GM18519 (cell line): ENCODE results near the gene EXOC3L2.

Experiments
- ATAC-seq: cut with Tn5 transposase; IDR thresholded peaks from one replicate; pipeline ENCODE4 v1.9.1; 2021; ENCODE audit warnings: mild to moderate bottlenecking, moderate library complexity; ENCODE audit not compliant: unreplicated experiment, low FRiP score

Gene EXOC3L2

DNA sequence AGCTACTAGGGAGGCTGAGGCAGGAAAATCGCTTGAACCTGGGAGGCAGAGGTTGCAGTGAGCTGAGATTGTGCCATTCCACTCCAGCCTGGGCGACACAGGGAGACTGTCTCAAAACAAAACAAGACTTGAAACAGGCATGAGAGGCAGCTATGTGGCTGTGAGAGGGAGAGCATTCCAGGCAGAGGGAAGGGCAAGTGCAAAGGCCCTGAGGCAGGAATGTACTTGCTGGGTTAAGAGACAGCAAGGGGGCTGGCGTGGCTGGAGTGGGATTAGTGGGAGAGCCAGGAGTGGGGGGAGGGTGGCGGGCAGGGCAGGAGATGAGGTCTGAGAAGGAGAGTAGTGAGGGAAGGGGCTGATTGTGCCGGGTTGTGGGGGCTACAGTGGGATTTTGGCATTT is 21.3 kb downstream of the EXOC3L2 start:
- ATAC-seq = no peak

GRCh38 chr19:45222724-45223123 is 22.5 kb downstream of the EXOC3L2 start:
- no peak for ATAC-seq

DNA sequence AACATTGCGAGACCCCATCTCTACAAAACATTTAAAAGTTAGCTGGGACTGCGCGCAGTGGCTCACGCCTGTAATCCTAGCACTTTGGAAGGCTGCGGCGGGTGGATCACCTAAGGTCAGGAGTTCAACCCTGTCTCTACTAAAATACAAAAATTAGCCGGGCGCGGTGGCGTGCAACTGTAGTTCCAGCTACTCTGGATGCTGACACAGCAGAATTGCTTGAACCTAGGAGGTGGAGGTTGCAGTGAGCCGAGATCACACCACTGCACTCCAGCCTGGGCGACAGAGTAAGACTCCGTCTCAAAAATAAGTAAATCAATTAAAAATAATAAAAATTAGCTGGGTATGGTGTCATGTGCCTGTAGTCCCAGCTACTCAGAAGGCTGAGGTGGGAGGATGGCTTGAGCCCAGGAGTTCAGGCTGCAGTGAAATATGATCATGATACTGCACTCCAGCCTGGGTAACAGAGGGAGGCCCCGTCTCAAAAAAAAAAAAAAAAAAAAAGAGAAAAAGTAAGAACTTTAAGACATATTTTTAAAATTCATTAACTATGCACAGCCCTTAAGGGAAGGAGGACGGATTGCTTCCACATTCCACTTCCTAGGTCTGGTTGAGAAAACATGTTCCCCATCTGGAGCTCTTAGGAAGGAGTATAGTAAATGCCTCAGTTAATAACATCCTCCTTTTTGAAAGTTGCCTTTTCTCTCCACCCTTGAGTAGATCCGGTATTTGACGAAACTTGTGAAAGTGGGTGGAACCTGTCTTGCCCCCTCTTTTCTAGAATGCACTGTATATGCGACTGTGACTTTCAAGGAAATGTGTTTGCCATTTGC is 26.1 kb downstream of the EXOC3L2 start:
- ATAC-seq = no peak

DNA sequence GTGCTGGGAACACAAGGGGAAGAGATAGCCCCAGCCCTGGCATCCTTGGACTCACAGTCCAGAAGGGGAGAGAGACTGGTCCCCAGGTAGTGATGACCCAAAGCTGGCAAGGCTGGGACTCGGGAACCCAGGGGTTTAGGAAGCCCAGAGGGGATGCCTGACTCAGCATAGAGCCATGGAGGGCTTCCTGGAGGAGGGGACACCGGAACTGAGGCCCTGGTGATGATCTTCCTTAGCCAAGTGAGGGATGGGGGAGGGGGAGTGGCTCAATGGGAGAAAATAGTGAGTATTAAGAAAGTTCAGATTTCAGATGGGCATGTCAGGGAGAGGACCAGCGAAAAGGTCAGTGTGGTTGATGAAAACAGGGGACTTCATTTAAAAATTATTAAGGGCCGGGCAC is 26.8 kb downstream of the EXOC3L2 start:
- no peak for ATAC-seq

DNA sequence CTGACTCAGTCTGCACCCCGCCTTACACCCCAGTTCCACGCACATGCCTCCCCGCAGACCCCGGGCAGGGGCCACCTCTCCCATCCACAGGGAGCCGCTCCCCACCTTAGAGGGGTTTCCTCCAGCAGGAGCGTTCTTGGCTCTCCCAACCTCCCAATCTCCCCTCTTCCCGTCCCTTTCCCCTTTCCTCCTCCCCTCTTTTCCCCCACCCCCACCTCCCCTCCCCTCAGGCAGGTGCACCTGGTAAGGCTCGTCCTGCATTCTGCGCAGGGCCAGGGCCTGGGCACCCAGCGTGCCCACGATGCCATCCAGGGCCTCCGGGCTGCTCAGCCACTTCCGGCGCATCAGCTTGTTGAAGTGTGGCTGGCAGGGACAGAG is 27.3 kb downstream of the EXOC3L2 start:
- ATAC-seq = no peak

DNA sequence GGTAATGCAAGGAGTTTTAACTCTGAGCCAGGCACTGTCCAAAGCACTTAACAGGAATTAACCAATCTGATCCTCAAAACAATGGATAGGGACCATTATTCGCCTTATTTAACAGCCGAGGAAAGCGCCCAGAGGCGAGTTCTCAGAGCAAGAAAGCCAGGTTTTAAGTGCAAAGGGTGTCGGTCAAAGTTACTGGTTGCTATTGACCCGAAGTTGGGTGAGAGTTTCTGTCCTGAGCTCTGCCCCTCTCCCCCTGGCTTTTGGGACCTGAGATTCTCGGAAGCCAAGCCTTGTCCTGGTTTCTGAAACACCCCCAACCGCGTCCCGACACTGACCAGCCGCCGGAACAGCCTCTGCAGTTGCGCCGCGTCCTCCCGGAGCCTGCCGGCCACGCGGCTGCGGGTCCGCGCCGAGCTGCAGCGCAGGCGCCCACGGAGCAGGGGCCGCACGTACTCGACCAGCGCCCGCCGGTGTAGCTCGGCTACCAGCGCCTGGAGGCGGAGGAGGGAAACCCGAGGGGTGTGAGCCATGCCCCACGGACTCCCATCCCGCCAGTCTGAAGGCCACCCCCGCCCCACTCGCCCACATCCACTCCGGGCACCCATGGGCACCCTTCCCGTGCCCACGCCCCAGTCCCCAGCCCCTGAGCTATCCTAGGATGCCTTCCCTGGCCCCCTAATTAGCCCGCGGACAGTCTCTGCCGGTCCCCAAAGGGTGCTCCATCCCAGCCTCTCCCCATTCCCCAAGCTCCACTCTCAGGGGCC is 27.8 kb downstream of the EXOC3L2 start:
- no peak for ATAC-seq

DNA sequence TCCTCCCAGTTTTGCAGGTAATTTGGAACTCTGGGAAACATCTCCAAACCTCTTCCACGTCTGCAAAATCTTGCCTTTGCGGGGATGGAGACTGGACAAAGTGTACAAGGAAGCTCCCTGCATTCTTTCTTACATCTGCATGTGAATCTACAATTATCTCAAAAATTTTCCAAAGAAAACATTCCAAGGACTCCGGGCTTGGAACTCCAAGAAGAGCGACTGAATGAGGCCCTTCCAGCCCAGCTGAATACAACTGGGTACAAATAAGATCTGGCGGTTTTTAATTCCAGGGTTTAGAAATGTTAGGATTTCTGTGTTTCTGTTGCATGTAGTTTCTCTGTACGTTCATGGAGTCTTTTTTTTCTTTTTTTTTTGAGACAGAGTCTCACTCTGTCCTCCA is 28.5 kb downstream of the EXOC3L2 start:
- no peak for ATAC-seq

DNA sequence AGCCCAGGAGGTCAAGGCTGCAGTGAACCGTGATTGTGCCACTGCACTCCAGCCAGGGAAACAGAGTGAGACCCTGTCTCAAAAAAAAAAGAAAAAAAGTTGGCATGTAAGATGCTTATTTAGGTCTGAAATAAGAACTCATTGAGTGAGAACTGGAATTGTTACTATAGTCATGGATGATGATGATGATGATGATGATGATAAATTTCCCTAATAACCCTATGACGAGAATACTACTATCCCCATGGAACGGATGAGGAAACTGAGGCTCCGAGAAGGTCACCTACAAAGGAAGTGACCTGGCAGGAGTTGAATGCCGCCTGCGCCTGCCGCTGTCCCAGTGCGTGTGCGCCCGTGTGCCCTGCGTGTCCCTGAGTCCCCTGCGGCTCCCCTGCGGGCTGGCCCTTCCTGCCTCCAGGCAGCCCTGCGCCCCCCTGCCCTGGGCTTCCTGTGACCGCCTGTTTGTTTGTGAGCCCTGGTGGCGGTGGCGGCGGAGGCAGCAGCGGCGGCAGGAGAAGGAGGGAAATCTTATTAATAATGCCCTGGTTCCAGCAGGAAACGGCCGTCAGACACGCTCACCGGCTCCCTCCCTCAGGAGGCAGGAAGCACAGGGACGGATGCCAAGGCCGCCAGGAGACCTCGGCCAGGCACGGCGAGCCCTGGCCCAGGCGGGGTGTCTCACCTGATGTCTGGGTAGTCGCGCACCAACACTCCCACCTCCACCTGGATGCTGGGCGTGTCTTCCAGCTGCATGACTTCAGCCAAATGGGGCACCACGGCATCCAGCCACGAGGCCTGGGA is 29.6 kb downstream of the EXOC3L2 start:
- ATAC-seq = no peak

GRCh38 chr19:45213031-45213430 is 32.2 kb downstream of the EXOC3L2 start:
- ATAC-seq = no peak

DNA sequence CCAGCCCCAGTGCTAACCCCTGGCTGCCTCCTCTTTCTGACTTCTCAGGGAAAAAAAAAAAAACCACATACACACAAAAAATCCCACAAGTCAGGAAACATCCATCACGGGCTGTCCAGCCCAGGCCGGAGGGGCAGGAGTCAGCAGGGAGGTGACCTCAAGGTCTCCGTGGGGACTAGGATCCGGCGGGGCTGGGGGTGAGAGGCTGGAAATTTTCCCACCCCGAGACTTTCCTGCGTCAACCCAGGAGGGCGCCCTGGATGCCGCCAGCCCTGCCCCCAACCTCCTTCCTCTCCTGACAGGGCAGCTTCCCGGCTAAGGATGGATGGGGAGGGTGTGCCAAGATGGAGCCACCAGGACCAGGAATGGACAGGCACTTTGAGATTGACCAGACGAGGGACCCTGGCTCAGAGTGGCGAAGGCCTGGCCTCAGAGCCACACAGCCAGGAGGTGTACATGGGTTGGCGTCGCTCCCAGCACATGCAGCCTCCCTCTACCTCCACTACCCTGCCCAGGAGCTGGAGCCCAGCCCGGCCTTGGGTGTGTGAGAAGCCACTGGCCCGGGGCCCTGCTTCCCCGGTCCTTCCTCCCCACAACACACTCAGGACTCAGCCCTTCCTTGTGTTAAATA is 33.3 kb downstream of the EXOC3L2 start:
- ATAC-seq = no peak

DNA sequence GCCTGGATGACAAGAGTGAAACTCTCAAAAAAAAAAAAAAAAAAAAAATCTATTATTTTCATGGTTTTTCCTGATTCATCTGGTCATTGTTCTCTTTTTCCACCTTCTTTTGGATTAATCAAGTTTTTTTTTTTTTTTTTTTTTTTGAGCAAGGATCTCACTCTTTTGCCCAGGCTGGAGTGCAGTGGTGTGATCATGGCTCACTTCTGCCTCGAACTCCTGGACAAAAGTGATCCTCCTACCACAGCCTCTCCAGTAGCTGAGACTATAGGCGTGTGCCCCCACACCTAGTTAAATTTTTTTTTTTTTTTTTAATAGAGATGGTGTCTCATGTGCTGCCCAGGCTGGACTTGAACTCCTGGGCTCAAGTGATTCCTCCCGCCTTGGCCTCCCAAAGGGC is 38.9 kb downstream of the EXOC3L2 start:
- no peak for ATAC-seq

GRCh38 chr19:45205810-45206209 is 39.4 kb downstream of the EXOC3L2 start:
- no peak for ATAC-seq

DNA sequence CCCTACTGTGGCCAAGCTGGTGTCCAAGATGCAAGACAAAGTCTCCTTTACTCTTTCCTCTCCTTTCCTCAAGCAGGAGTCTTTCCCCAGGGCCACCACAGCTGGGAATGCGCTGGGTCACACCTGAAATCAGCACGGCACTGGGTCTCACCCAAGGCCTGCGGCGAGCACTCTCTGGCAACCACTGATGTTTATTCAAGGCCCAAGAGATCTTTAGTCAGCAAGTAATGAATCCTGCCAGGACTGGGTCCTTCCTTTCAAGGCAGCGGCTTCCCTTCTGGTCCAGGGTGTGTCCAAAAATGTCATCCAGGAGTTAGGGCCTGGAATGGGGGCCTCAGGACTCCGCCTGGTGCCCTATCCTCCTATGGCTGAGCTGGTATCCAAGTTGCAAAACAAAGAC is 42.6 kb downstream of the EXOC3L2 start:
- ATAC-seq = no peak

- ATAC-seq = no peak
Observed at GRCh38 chr19:45200568-45200967, 44.6 kb downstream of the EXOC3L2 start.

DNA sequence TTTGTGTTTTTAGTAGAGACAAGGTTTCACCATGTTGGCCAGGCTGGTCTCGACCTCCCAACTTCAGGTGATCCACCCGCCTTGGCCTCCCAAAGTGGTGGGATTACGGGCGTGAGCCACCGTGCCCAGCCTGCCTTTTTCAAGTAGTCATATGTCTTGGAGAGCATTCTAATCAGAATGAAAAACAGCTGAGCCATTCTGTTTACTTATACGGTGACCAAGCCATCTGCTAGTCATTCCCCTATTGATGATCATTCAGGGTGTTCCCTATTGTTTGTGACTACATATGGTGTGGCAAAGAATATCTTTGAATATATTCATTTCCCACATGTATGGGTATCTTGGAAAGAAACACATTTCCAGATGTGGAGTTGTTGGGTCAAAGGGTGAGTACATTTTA is 49.4 kb downstream of the EXOC3L2 start:
- no peak for ATAC-seq

DNA sequence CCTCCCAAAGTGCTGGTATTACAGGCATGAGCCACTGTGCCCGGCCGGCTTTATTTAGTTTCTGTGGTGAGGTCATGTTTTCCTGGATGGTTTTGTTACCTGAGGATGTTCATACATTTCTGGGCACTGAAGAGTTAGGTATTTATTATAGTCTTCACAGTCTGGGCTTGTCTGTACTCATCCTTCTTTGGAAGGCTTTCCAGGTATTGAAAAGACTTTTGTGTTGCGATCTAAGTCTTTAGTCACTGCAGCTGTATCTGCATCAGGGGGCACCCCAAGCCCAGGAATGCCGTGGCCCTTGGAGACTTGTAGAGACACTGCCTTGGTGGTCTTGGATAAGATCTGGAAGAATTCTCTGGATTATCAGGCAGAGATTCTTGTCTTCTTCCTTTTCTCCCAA is 53.8 kb downstream of the EXOC3L2 start:
- ATAC-seq = no peak

DNA sequence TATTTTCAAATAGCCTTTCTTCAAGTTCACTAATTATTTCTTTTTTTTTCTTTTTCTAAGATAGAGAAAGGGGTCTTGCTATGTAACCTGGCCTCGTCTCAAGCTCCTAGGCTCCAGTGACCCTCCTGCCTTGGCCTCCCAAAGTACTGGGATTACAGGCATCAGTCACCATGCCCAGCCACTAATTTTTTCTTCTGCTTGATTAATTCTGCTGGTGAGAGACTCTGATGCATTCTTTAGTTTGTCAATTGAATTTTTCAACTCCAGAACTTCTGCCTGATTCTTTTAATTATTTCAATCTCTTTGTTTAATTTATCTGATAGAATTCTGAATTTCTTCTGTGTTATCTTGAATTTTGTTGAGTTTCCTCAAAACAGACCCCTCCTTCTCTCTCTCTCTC is 55.2 kb downstream of the EXOC3L2 start:
- no peak for ATAC-seq

DNA sequence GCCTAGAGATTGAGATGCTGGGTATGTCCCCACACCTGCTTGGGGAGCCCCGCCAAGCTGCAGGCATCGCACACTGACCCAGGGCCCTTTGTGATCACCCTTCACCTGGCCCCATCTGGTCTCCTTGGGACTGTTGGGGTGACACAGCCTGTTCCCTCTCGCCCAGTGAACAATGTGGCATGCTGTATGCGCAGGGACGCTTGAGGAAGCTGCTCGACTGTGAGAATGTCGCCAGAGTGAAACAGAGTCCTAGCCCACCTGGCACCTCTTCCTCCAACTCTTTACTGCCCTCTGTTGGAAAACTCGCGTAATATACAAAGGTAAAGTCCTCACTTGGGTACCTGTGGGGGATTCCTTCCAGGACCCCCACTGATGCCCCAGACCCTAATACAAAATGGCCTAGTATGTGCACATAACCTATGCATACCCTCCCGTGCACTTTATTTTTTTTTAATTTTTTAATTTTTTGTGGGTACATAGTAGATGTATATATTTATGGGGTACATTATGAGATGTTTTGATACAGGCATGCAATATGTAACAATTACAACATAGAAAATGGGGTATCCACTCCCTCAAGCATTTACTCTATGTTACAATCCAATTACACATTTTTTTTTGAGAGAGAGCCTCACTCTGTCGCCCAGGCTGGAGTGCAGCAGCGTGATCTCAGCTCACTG is 57.6 kb downstream of the EXOC3L2 start:
- ATAC-seq = no peak

GRCh38 chr19:45186509-45187334 is 58.5 kb downstream of the EXOC3L2 start:
- ATAC-seq = no peak
